DOHH2 (cell line): ENCODE measurements around the gene MS4A18.

Experiments used
- H3F3A ChIP-seq: fragments of 200-600 bp; sonication (generic), shearing (Covaris generic); 2 replicates; pipeline ENCODE4 v1.6.0; 2016; ENCODE audit warnings: antibody characterized with exemption, mild to moderate bottlenecking; ENCODE audit not compliant: control insufficient read depth, insufficient read depth
- H3K27ac ChIP-seq: fragments of 200-600 bp; sonication (generic); 2 replicates; pipeline ENCODE4 v1.5.1; 2014; ENCODE audit warnings: low read depth, mild to moderate bottlenecking, low read length, moderate library complexity
- H3K27me3 ChIP-seq: fragments of 200-600 bp; sonication (generic); 2 replicates; pipeline ENCODE4 v1.6.1; 2014; ENCODE audit warnings: mild to moderate bottlenecking, low read length, mixed read lengths; ENCODE audit not compliant: control insufficient read depth
- H3K36me3 ChIP-seq: fragments of 200-600 bp; sonication (generic); 2 replicates; pipeline ENCODE4 v1.6.1; 2014; ENCODE audit warnings: mild to moderate bottlenecking, low read length, moderate library complexity, mixed read lengths; ENCODE audit not compliant: control insufficient read depth
- H3K4me1 ChIP-seq: fragments of 200-600 bp; sonication (generic); 2 replicates; pipeline ENCODE4 v1.6.1; 2014; ENCODE audit warnings: mild to moderate bottlenecking, low read length, mixed read lengths; ENCODE audit not compliant: control insufficient read depth
- H3K4me2 ChIP-seq: fragments of 200-600 bp; sonication (generic); 2 replicates; pipeline ENCODE4 v1.6.0; 2014; ENCODE audit warnings: mild to moderate bottlenecking, low read length, moderate library complexity
- H3K4me3 ChIP-seq: fragments of 200-600 bp; sonication (generic); 2 replicates; pipeline ENCODE4 v1.5.1; 2014; ENCODE audit warnings: mild to moderate bottlenecking, low read length, mixed read lengths
- H3K79me2 ChIP-seq: fragments of 200-600 bp; sonication (generic); 2 replicates; pipeline ENCODE4 v1.6.1; 2014; ENCODE audit warnings: mild to moderate bottlenecking, low read length, mixed read lengths; ENCODE audit not compliant: control insufficient read depth
- H3K9me2 ChIP-seq: fragments of 200-600 bp; sonication (generic); replicated peaks from 2 replicates; pipeline ENCODE4 v1.6.1; 2014; ENCODE audit warnings: mild to moderate bottlenecking, low read length, mixed read lengths; ENCODE audit not compliant: control insufficient read depth
- H3K9me3 ChIP-seq: fragments of 200-600 bp; sonication (generic); 2 replicates; pipeline ENCODE4 v1.6.1; 2014; ENCODE audit warnings: antibody characterized with exemption, low read length, mixed read lengths; ENCODE audit not compliant: control insufficient read depth, insufficient read depth
- H4K20me1 ChIP-seq: fragments of 200-600 bp; sonication (generic); 2 replicates; pipeline ENCODE4 v1.6.0; 2014; ENCODE audit warnings: low read depth, mild to moderate bottlenecking, antibody characterized with exemption, low read length, moderate library complexity; ENCODE audit not compliant: control insufficient read depth, insufficient read depth
- EZH2phosphoT487 ChIP-seq: fragments of 200-600 bp; sonication (generic); IDR thresholded peaks from 2 replicates; pipeline ENCODE4 v1.6.1; 2017; ENCODE audit warnings: borderline replicate concordance, mild to moderate bottlenecking, antibody characterized with exemption, low read length, moderate library complexity, mixed read lengths
- TF ChIP-seq, protein P1 (sequence below): fragments of 200-600 bp; sonication (generic); IDR thresholded peaks from one replicate; pipeline ENCODE4 v1.5.1; 2014; ENCODE audit warnings: antibody characterized with exemption, mild to moderate bottlenecking, low read depth, low read length; ENCODE audit not compliant: poor library complexity, severe bottlenecking

Gene MS4A18

DNA sequence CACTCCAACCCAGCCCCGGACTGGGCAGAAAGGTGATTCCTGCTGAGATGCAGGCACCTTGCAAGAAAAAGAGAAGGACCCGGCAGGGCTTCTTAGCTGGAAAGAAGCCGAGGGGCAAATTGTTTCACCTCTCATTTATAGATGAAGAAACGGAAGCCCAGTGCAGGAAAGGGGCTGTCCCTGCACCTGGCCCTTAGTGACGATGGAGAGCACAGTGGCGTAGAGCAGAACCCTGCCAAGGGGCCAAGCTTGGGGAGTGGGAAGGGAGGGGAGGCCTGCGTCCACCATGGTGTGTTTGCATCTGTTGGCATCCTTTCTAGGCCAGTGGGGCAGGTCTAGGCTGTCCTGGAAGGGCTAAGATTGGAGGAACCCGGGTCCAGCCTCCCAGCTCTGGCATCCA lies 24.3 kb downstream of the MS4A18 start:
- no peak overlapping the region for H3K4me2 ChIP-seq
- H3K79me2 ChIP-seq: no peaks in the 10 kb centered on the region
- TF ChIP-seq, protein P1, sequence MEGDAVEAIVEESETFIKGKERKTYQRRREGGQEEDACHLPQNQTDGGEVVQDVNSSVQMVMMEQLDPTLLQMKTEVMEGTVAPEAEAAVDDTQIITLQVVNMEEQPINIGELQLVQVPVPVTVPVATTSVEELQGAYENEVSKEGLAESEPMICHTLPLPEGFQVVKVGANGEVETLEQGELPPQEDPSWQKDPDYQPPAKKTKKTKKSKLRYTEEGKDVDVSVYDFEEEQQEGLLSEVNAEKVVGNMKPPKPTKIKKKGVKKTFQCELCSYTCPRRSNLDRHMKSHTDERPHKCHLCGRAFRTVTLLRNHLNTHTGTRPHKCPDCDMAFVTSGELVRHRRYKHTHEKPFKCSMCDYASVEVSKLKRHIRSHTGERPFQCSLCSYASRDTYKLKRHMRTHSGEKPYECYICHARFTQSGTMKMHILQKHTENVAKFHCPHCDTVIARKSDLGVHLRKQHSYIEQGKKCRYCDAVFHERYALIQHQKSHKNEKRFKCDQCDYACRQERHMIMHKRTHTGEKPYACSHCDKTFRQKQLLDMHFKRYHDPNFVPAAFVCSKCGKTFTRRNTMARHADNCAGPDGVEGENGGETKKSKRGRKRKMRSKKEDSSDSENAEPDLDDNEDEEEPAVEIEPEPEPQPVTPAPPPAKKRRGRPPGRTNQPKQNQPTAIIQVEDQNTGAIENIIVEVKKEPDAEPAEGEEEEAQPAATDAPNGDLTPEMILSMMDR: no peak
- TF ChIP-seq EZH2phosphoT487: no peak
- no peaks in the 10 kb centered on the region for H3F3A ChIP-seq
- no peak overlapping the region for H3K4me3 ChIP-seq
- H3K9me3 ChIP-seq: 0 out of 2 replicates have a peak, but pooled peaks cover 3% of the 10 kb centered on the region
- H3K4me1 ChIP-seq: no peaks in the 10 kb centered on the region
- H3K27me3 ChIP-seq: 0 out of 2 replicates have a peak, but pooled peaks cover 3% of the 10 kb centered on the region
- no peaks in the 10 kb centered on the region for H3K36me3 ChIP-seq
- H3K27ac ChIP-seq: no peak overlapping the region
- H3K9me2 ChIP-seq: no peaks in the 10 kb centered on the region
- no peaks in the 10 kb centered on the region for H4K20me1 ChIP-seq

DNA sequence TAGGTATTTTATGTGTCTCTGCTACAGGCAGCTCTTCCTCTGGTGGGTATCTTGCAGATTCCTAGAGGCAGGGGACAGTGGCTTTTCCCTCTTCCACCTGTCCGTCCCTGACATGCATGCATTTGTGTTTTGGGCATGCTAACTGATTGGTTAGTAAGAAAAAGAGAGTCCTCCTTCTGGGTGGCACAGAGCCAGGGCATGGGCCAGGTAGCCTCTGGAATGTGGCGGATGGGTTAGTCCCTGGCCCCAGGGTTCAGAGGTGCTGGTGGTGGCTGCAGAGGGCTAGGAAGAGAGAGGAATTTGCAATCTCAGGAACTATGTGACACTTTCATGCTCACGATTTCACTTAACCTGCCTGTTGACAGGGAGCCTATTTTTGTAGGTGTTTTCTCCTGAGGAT lies 26.4 kb downstream of the MS4A18 start:
- Histone ChIP-seq H3K4me2 (no peak overlapping the region), H3K9me3 (0 out of 2 replicates have a peak, but pooled peaks cover 3% of the 10 kb centered on the region), H3K4me3 (no peak overlapping the region), H3K27me3 (0 out of 2 replicates have a peak, but pooled peaks cover 3% of the 10 kb centered on the region), H3K9me2 (no peaks in the 10 kb centered on the region), H3K27ac (no peak overlapping the region), H3K36me3 (no peaks in the 10 kb centered on the region), H3K79me2 (no peaks in the 10 kb centered on the region), H3K4me1 (no peaks in the 10 kb centered on the region), H4K20me1 (no peaks in the 10 kb centered on the region), H3F3A (no peaks in the 10 kb centered on the region)
- TF ChIP-seq EZH2phosphoT487: no peak
- TF ChIP-seq, protein P1: no peak

DNA sequence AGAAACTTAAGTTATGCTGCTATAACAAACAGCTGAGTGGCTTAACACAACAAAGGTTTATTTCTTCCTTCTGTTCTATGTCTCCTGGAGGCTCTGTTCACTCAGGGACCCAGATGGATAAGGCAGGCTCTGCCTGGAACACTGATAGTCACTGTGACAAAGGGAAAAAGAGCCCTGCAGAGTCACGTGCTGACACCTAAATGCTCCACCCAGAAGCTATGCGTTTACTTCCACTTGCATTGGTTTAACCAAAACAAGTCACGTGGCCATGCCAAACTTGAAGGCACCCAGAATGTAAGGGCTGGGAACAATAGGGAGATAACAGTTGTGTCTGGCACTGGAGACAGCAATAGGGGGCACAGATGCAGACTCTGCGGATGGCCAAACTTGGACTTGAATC lies 28.8 kb downstream of the MS4A18 start:
- no peaks in the 10 kb centered on the region for H3K9me2 ChIP-seq
- H3K79me2 ChIP-seq: no peaks in the 10 kb centered on the region
- 0 out of 2 replicates have a peak, but pooled peaks cover 3% of the 10 kb centered on the region for H3K27me3 ChIP-seq
- TF ChIP-seq EZH2phosphoT487: no peak
- TF ChIP-seq, protein P1: no peak
- H3K36me3 ChIP-seq: no peaks in the 10 kb centered on the region
- H3K4me2 ChIP-seq: no peak overlapping the region
- H3K27ac ChIP-seq: no peak overlapping the region
- H3K4me3 ChIP-seq: no peak overlapping the region
- H3F3A ChIP-seq: no peaks in the 10 kb centered on the region
- no peaks in the 10 kb centered on the region for H3K9me3 ChIP-seq
- no peaks in the 10 kb centered on the region for H3K4me1 ChIP-seq
- H4K20me1 ChIP-seq: no peaks in the 10 kb centered on the region

DNA sequence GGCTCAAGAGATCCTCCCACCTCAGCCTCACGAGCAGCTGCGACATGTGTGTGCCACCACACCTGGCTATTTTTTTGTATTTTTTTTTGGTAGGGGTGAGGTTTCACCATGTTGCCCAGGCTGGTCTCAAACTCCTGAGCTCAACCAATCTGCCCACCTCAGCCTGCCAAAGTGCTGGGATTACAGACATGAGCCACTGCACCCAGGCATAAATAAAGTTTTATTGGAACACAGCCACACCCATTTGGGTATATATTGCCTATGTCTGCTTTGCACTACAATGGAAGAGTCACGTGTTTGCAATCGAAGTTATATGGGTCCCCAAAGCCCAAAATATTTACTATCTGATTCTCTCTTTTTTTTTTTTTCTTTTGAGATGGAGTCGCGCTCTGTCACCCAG lies 30.4 kb downstream of the MS4A18 start:
- Histone ChIP-seq H3K79me2 (no peaks in the 10 kb centered on the region), H3K36me3 (no peaks in the 10 kb centered on the region), H3K9me3 (no peaks in the 10 kb centered on the region), H3K27me3 (peaks cover 6% of the 10 kb centered on the region; the same call in 1 of the 2 replicates), H3K9me2 (no peaks in the 10 kb centered on the region), H3K4me2 (no peak overlapping the region), H3K4me1 (no peaks in the 10 kb centered on the region), H3K4me3 (no peak overlapping the region), H3K27ac (no peak overlapping the region), H3F3A (no peaks in the 10 kb centered on the region), H4K20me1 (no peaks in the 10 kb centered on the region)
- TF ChIP-seq, protein P1: no peak
- no peak for TF ChIP-seq EZH2phosphoT487
